Small intestine (tissue), 7 donors: Measurements from ENCODE around the gene TCF4. TPM values are rescaled to one million over a fixed set of nuclear protein-coding genes. Genes with fewer than 3 reads are reported as not detected.

ENCODE experiments used
- DNase-seq, 2 donors: peaks; one replicate each; pipeline versions ENCODE4 v3.0.0 to v3.0.0-alpha.2; 2013
- FAIRE-seq: peaks from 2 replicates; lab custom pipeline; 2012; peaks lifted over from hg19 to GRCh38; lab: Jason Lieb, UNC
- H3K27ac ChIP-seq, 3 donors: one replicate each; pipeline ENCODE4 v1.5.1; 2013; ENCODE audit warnings: low read length in 2 of 3, mild to moderate bottlenecking in 2 of 3, control low read depth in 1 of 3, inconsistent platforms in 1 of 3, low read depth in 1 of 3, moderate library complexity in 1 of 3
- H3K27me3 ChIP-seq, 3 donors: one replicate each; pipeline ENCODE4 v1.6.1; 2013; ENCODE audit warnings: low read length in 3 of 3, inconsistent platforms in 1 of 3; ENCODE audit not compliant: control insufficient read depth in 3 of 3, insufficient read depth in 3 of 3
- H3K36me3 ChIP-seq, 3 donors: one replicate each; pipeline ENCODE4 v1.6.1; 2013; ENCODE audit warnings: low read length in 3 of 3, inconsistent platforms in 1 of 3, low read depth in 1 of 3, mild to moderate bottlenecking in 1 of 3, moderate library complexity in 1 of 3; ENCODE audit not compliant: control insufficient read depth in 3 of 3, insufficient read depth in 2 of 3
- H3K4me1 ChIP-seq, 3 donors: one replicate each; pipeline ENCODE4 v1.6.1; 2013; ENCODE audit warnings: low read length in 2 of 3, inconsistent platforms in 1 of 3, low read depth in 1 of 3, mild to moderate bottlenecking in 1 of 3, moderate library complexity in 1 of 3; ENCODE audit not compliant: control insufficient read depth in 3 of 3, insufficient read depth in 2 of 3
- H3K4me3 ChIP-seq, 3 donors: one replicate each; pipeline ENCODE4 v1.5.1; 2013; ENCODE audit warnings: low read length in 3 of 3, control low read depth in 1 of 3, inconsistent platforms in 1 of 3, low read depth in 1 of 3, mild to moderate bottlenecking in 1 of 3, moderate library complexity in 1 of 3
- H3K9me3 ChIP-seq, 2 donors: one replicate each; pipeline ENCODE4 v1.6.1; 2013; ENCODE audit warnings: low read depth in 1 of 2, low read length in 1 of 2; ENCODE audit not compliant: control insufficient read depth in 2 of 2, insufficient read depth in 1 of 2
- WGBS, 3 donors: extraction: QIAGEN DNeasy Blood & Tissue Kit; methylation state at CpG; one replicate each; pipeline ENCODE4 v1.1.7; 2013; 5-methylcytosine and 5-hydroxymethylcytosine counted together
- polyA plus RNA-seq, 4 donors: library from polyadenylated mRNA; stranded (reverse) in 3 of 4; unstranded in 1 of 4; fragments of 200-250 nt in 3 of 4; fragments of 120-200 nt in 1 of 4; gene quantifications; one replicate each; pipeline versions ENCODE4 v1.2.1 to v1.2.3, GENCODE V29; 2013
- donor health status: healthy with polysubstance abuse.
- donor health status: control.
- donor health status: control.
- donor health status: Bipolar disorder and iron deficiency.
- donor health status: healthy.

TCF4 gene
- polyA plus RNA-seq, 4 donors, result 0.67 to 23.7 (median 11.5) TPM

DNA sequence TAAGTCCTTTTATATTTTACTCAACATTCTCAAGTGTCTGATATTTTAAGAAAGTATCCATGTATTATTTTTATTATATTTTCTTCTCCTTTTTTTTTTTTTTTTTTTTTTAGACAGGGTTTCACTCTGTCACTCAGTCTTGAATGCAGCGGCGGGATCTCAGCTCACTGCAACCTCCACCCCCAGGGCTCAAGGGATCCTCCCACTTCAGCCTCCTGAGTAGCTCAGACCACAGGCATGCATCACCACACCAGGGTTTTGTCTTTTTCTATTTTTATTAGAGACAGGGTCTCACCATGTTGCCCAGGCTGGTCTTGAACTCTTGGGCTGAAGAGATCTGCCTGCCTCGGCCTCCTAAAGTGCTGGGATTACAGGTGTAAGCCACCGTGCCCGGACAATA is 212.1 kb downstream of the TCF4 start:
- DNase-seq (no peak), FAIRE-seq (no peak)
- H3K27ac ChIP-seq, result peak overlapping the region in 1 of 3 donors; percentile 31
- WGBS, 3 donors, result 80 to 92% (median 91%) methylated on average over 5 of the region's 5 CpGs
- H3K4me1 ChIP-seq, result no peaks in the 10 kb centered on the region
- H3K27me3 ChIP-seq, result no peaks in the 10 kb centered on the region
- no peaks in the 10 kb centered on the region for H3K36me3 ChIP-seq
- H3K9me3 ChIP-seq, result peaks cover 0 to 3% of the 10 kb centered on the region in 2 donors
- H3K4me3 ChIP-seq, result no peak overlapping the region

- Histone ChIP-seq H3K27ac (no peak overlapping the region), H3K4me1 (no peaks in the 10 kb centered on the region), H3K36me3 (no peaks in the 10 kb centered on the region), H3K4me3 (no peak overlapping the region), H3K9me3 (peaks cover 0 to 3% of the 10 kb centered on the region in 2 donors), H3K27me3 (no peaks in the 10 kb centered on the region)
- no peak for FAIRE-seq
- DNase-seq, result no peak
- 63 to 88% (median 82%) methylated on average over 1 of the region's 1 CpG for WGBS, 3 donors
Measured at GRCh38 chr18:55374741-55375140, 213.3 kb downstream of the TCF4 start.

- no peaks in the 10 kb centered on the region for H3K27me3 ChIP-seq
- H3K4me3 ChIP-seq, result no peak overlapping the region
- peaks cover 0 to 3% of the 10 kb centered on the region in 2 donors for H3K9me3 ChIP-seq
- WGBS, 3 donors, result 78 to 82% (median 81%) methylated on average over 2 of the region's 2 CpGs
- FAIRE-seq (no peak), DNase-seq (no peak)
- no peaks in the 10 kb centered on the region for H3K36me3 ChIP-seq
- no peak overlapping the region for H3K27ac ChIP-seq
- no peaks in the 10 kb centered on the region for H3K4me1 ChIP-seq
Measured at GRCh38 chr18:55372209-55372608, 215.8 kb downstream of the TCF4 start.

DNA sequence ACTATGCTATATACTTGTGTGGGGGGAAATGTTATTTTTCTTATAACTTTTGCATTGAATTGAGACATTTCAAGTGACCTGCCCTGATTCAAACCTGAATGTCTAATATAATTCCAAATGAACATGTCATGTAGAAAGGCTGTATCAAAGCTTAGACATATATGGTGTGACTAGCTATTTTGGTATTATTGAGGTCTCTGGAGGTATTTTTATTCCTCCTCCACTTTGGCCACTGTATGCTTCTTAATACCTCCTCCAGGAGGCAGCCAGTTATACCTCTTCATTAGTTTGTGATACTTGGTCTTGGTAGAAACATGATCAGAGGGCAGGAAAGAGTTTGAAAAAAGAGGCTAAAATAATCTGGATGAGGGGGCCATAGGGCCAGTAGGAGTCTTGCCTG is 217.1 kb downstream of the TCF4 start:
- Histone ChIP-seq H3K27ac (no peak overlapping the region), H3K9me3 (peaks cover 0 to 3% of the 10 kb centered on the region in 2 donors), H3K36me3 (no peaks in the 10 kb centered on the region), H3K27me3 (no peaks in the 10 kb centered on the region), H3K4me1 (no peaks in the 10 kb centered on the region), H3K4me3 (no peak overlapping the region)
- DNase-seq (no peak), FAIRE-seq (no peak)

DNA sequence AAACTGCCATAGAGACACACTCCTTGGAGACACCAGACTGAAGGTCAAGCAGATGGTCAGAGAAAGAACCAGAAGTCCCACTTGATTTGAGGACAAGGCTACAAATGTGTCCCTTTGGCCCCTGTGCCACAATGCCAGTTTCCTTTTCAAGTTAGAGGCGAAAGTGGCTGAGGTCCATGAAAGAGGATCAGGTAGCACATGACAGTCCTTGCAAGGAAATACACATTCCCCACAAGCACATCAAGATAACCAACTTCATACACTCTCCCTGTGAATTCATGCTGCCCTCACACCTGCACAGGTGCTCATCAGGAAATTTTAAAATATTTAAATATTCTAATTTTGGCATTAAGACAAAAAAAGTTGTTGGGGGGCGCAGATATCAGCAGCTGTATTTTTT is 218.6 kb downstream of the TCF4 start:
- Histone ChIP-seq H3K27me3 (no peaks in the 10 kb centered on the region), H3K9me3 (peaks cover 0 to 3% of the 10 kb centered on the region in 2 donors), H3K4me1 (no peaks in the 10 kb centered on the region), H3K4me3 (no peak overlapping the region), H3K27ac (no peak overlapping the region), H3K36me3 (no peaks in the 10 kb centered on the region)
- 85 to 94% (median 92%) methylated on average over 2 of the region's 2 CpGs for WGBS, 3 donors
- DNase-seq (no peak), FAIRE-seq (no peak)

DNA sequence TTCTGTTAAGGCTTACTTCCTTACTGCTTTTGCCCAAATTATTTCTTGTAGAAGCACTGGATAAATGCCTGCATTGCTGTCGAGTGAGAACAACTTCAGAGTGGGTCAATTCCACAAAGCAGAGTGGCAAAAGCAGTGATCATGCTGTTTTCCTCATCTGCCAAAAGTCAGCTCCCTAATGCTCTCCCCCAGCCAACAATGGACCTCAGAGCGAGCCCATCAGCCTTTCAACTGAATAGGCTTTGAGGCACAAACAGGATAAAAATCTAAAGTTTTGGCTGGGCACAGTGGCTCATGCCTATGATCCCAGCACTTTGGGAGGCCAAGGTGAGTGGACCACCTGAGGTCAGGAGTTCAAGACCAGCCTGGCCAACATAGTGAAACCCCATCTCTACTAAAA is 222.7 kb downstream of the TCF4 start:
- Histone ChIP-seq H3K27me3 (no peaks in the 10 kb centered on the region), H3K27ac (no peak overlapping the region), H3K4me3 (no peak overlapping the region), H3K4me1 (no peaks in the 10 kb centered on the region), H3K9me3 (no peaks in the 10 kb centered on the region), H3K36me3 (no peaks in the 10 kb centered on the region)
- DNase-seq (no peak), FAIRE-seq (no peak)
- WGBS, 3 donors, result 80 to 83% (median 83%) methylated on average over 2 of the region's 2 CpGs

DNA sequence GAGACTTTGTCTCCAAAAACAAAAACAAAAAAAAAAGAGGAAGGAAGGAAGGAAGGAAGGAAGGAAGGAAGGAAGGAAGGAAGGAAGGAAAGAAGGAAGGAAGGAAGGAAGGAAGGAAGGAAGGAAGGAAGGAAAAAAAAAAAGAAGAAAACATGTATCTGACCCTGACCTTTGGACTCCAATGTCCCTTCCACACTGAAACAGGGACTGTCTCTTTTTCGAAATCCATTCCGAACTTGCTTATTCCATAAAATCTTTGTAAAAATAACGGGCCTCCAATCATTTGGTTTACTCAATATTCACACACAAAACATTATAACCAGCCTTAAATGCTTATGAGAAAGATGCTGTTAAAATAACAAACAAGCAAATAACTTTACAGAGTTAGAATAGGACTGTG is 225.7 kb downstream of the TCF4 start:
- no peaks in the 10 kb centered on the region for H3K4me1 ChIP-seq
- H3K9me3 ChIP-seq, result no peaks in the 10 kb centered on the region
- H3K27me3 ChIP-seq, result no peaks in the 10 kb centered on the region
- 88 to 91% (median 88%) methylated on average over 3 of the region's 3 CpGs for WGBS, 3 donors
- H3K4me3 ChIP-seq, result no peak overlapping the region
- H3K36me3 ChIP-seq, result no peaks in the 10 kb centered on the region
- H3K27ac ChIP-seq, result no peak overlapping the region
- no peak for DNase-seq
- no peak for FAIRE-seq

GRCh38 chr18:55361492-55362250 is 226.3 kb downstream of the TCF4 start:
- H3K4me1 ChIP-seq, result no peaks in the 10 kb centered on the region
- WGBS, 3 donors, result 82 to 92% (median 84%) methylated on average over 3 of the region's 3 CpGs
- no peaks in the 10 kb centered on the region for H3K27me3 ChIP-seq
- FAIRE-seq (no peak), DNase-seq (no peak)
- H3K36me3 ChIP-seq, result no peaks in the 10 kb centered on the region
- H3K4me3 ChIP-seq, result no peak overlapping the region
- no peak overlapping the region for H3K27ac ChIP-seq
- H3K9me3 ChIP-seq, result no peaks in the 10 kb centered on the region

GRCh38 chr18:55360061-55360460 is 227.9 kb downstream of the TCF4 start:
- no peaks in the 10 kb centered on the region for H3K4me1 ChIP-seq
- H3K4me3 ChIP-seq, result no peak overlapping the region
- no peak for FAIRE-seq
- no peaks in the 10 kb centered on the region for H3K27me3 ChIP-seq
- H3K27ac ChIP-seq, result no peak overlapping the region
- no peak for DNase-seq
- H3K9me3 ChIP-seq, result no peaks in the 10 kb centered on the region
- H3K36me3 ChIP-seq, result no peaks in the 10 kb centered on the region
- WGBS, 3 donors, result 88 to 96% (median 95%) methylated on average over 1 of the region's 1 CpG
